Glutamatergic neuron (in vitro differentiated cells): ENCODE measurements around the gene SLC27A2. TPM values are rescaled to one million over a fixed set of nuclear protein-coding genes. Genes with fewer than 3 reads are reported as not detected.

ENCODE experiments used
- DNase-seq: peaks from one replicate; pipeline ENCODE4 v3.0.0; 2022
- H3K27ac Mint-ChIP-seq: one replicate; pipeline ENCODE4 v1.8.0; 2020; ENCODE audit warnings: mild to moderate bottlenecking, mixed read lengths, inconsistent platforms; ENCODE audit not compliant: unreplicated experiment
- H3K27me3 Mint-ChIP-seq: one replicate; pipeline ENCODE4 v1.8.0; 2020; ENCODE audit warnings: mild to moderate bottlenecking, moderate library complexity, mixed read lengths, inconsistent platforms; ENCODE audit not compliant: unreplicated experiment
- H3K36me3 Mint-ChIP-seq: one replicate; pipeline ENCODE4 v1.8.0; 2020; ENCODE audit warnings: mild to moderate bottlenecking, mixed read lengths, inconsistent platforms; ENCODE audit not compliant: unreplicated experiment
- H3K4me1 Mint-ChIP-seq: one replicate; pipeline ENCODE4 v1.8.0; 2020; ENCODE audit warnings: mild to moderate bottlenecking, low read depth, mixed read lengths, inconsistent platforms; ENCODE audit not compliant: unreplicated experiment
- H3K4me3 Mint-ChIP-seq: one replicate; pipeline ENCODE4 v1.8.0; 2020; ENCODE audit warnings: mild to moderate bottlenecking, mixed read lengths, inconsistent platforms; ENCODE audit not compliant: unreplicated experiment
- H3K9me3 Mint-ChIP-seq: one replicate; pipeline ENCODE4 v1.8.0; 2020; ENCODE audit warnings: mild to moderate bottlenecking, moderate library complexity, mixed read lengths, inconsistent platforms; ENCODE audit not compliant: unreplicated experiment
- total RNA-seq: library from RNA; stranded (reverse); fragmentation: NEBNext Ultra II Directional; extraction: Animal tissue kit (Norgen Biotek cat#: 25700); gene quantifications from one replicate; pipeline ENCODE4 v1.2.1, GENCODE V29; 2021; ENCODE audit not compliant: unreplicated experiment
- TF ChIP-seq, protein P1 (sequence below): fragments of 200-600 bp; sonication (generic); IDR thresholded peaks from one replicate; pipeline ENCODE4 v1.5.0; 2021; ENCODE audit not compliant: partially characterized antibody, unreplicated experiment

The SLC27A2 gene
- total RNA-seq, 1 donor from 2014 or later, result not detected

- no peak overlapping the region for H3K27ac Mint-ChIP-seq
- TF ChIP-seq, protein P1, sequence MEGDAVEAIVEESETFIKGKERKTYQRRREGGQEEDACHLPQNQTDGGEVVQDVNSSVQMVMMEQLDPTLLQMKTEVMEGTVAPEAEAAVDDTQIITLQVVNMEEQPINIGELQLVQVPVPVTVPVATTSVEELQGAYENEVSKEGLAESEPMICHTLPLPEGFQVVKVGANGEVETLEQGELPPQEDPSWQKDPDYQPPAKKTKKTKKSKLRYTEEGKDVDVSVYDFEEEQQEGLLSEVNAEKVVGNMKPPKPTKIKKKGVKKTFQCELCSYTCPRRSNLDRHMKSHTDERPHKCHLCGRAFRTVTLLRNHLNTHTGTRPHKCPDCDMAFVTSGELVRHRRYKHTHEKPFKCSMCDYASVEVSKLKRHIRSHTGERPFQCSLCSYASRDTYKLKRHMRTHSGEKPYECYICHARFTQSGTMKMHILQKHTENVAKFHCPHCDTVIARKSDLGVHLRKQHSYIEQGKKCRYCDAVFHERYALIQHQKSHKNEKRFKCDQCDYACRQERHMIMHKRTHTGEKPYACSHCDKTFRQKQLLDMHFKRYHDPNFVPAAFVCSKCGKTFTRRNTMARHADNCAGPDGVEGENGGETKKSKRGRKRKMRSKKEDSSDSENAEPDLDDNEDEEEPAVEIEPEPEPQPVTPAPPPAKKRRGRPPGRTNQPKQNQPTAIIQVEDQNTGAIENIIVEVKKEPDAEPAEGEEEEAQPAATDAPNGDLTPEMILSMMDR, result no peak
- H3K36me3 Mint-ChIP-seq, result no peaks in the 10 kb centered on the region
- no peak overlapping the region for H3K4me3 Mint-ChIP-seq
- H3K9me3 Mint-ChIP-seq, result no peaks in the 10 kb centered on the region
- H3K27me3 Mint-ChIP-seq, result no peaks in the 10 kb centered on the region
- no peaks in the 10 kb centered on the region for H3K4me1 Mint-ChIP-seq
- DNase-seq, result no peak
Observed at GRCh38 chr15:50275091-50275490, 93.1 kb downstream of the SLC27A2 start.

DNA sequence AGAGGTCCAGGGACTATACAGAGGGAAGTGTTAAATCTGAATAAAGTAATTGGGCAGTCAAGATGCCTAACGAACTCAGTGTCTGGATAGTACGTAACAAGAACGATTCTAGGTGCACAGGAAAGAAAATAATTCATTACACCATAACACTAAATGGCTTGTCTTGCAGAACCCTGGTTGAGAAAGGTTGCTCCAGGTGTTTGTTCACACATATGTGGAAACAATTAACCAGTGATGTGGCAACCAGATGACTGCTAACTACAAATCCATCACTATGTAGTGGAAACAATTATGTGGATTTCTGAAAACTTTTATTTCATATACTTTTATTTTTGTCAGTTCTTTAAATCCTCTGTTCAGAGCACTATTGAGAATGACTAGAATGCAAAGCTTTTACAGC lies 93.9 kb downstream of the SLC27A2 start:
- no peaks in the 10 kb centered on the region for H3K27me3 Mint-ChIP-seq
- no peak for DNase-seq
- TF ChIP-seq, protein P1, result no peak
- H3K36me3 Mint-ChIP-seq, result no peaks in the 10 kb centered on the region
- no peaks in the 10 kb centered on the region for H3K9me3 Mint-ChIP-seq
- H3K4me3 Mint-ChIP-seq, result no peak overlapping the region
- no peak overlapping the region for H3K27ac Mint-ChIP-seq
- H3K4me1 Mint-ChIP-seq, result no peaks in the 10 kb centered on the region

DNA sequence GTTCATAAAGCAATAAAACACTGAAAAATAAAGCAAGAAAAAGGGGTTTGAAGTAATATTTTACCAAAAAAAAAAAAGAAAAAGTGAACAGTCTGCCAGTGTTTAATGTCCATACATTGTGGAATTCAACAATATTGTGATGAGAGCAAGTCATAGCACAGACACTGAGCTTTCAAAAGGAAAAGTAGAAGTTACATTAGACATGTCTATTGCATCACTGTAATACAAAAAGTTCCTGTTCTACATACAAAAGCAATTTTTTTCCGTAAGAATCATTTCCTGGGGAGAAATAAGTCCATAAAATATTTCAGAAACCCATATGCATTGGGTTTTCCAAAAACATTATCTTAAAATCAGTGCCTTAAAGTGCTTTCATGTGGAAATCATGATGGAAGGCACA lies 95.4 kb downstream of the SLC27A2 start:
- no peaks in the 10 kb centered on the region for H3K9me3 Mint-ChIP-seq
- no peaks in the 10 kb centered on the region for H3K27me3 Mint-ChIP-seq
- no peaks in the 10 kb centered on the region for H3K4me1 Mint-ChIP-seq
- no peaks in the 10 kb centered on the region for H3K36me3 Mint-ChIP-seq
- TF ChIP-seq, protein P1, result no peak
- H3K4me3 Mint-ChIP-seq, result no peak overlapping the region
- DNase-seq, result no peak
- H3K27ac Mint-ChIP-seq, result no peak overlapping the region

- no peak overlapping the region for H3K4me3 Mint-ChIP-seq
- DNase-seq, result no peak
- H3K27ac Mint-ChIP-seq, result no peak overlapping the region
- H3K9me3 Mint-ChIP-seq, result no peaks in the 10 kb centered on the region
- no peaks in the 10 kb centered on the region for H3K4me1 Mint-ChIP-seq
- TF ChIP-seq, protein P1, result no peak
- H3K27me3 Mint-ChIP-seq, result no peaks in the 10 kb centered on the region
- no peaks in the 10 kb centered on the region for H3K36me3 Mint-ChIP-seq
Observed at GRCh38 chr15:50278496-50278895, 96.5 kb downstream of the SLC27A2 start.

DNA sequence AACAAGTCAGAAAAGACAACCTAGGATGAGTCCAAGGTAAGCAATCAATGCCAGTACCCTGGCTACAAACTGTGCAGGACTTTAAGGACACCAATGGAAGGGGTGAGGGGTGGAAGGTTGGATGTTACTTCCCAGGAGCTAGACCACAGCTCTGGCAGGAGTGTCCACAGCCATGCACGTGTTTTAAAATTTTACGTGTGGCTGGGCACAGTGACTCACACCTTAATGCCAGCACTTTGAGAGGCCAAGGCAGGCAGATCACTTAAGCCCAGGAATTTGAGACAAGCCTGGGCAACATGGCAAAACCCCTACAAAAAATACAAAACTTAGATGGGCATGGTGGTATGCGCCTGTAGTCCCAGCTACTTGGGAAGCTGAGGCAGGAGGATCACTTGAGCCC lies 98.3 kb downstream of the SLC27A2 start:
- H3K27ac Mint-ChIP-seq, result no peak overlapping the region

More for the DNA sequence above, 98.3 kb downstream of the SLC27A2 start:
- Mint-ChIP-seq H3K27me3 (no peaks in the 10 kb centered on the region), H3K4me3 (no peak overlapping the region), H3K36me3 (no peaks in the 10 kb centered on the region), H3K4me1 (no peaks in the 10 kb centered on the region), H3K9me3 (no peaks in the 10 kb centered on the region)
- no peak for DNase-seq
- TF ChIP-seq, protein P1, result no peak
